Measurements from ENCODE around the gene SORCS3.

Gene SORCS3

GRCh38 chr10:104648421-104648820 is 7.3 kb downstream of the SORCS3 start:
- DNase-seq: no peak

- DNase-seq: no peak
Observed at GRCh38 chr10:104650072-104650471, 9.0 kb downstream of the SORCS3 start.

- DNase-seq: no peak
Observed at GRCh38 chr10:104650635-104651331, 9.7 kb downstream of the SORCS3 start.

- no peak for DNase-seq
Observed at GRCh38 chr10:104657036-104657435, 15.9 kb downstream of the SORCS3 start.

GRCh38 chr10:104657457-104657856 is 16.4 kb downstream of the SORCS3 start:
- no peak for DNase-seq

GRCh38 chr10:104658067-104658466 is 17.0 kb downstream of the SORCS3 start:
- no peak for DNase-seq

GRCh38 chr10:104659809-104660208 is 18.7 kb downstream of the SORCS3 start:
- DNase-seq: no peak

- DNase-seq: no peak
Observed at GRCh38 chr10:104663076-104663475, 22.0 kb downstream of the SORCS3 start.

- DNase-seq: no peak
Observed at GRCh38 chr10:104663563-104663962, 22.5 kb downstream of the SORCS3 start.

GRCh38 chr10:104664205-104664604 is 23.1 kb downstream of the SORCS3 start:
- DNase-seq: no peak

- no peak for DNase-seq
Observed at GRCh38 chr10:104665174-104665573, 24.1 kb downstream of the SORCS3 start.

GRCh38 chr10:104666106-104666505 is 25.0 kb downstream of the SORCS3 start:
- no peak for DNase-seq

GRCh38 chr10:104676874-104677273 is 35.8 kb downstream of the SORCS3 start:
- DNase-seq: no peak

- no peak for DNase-seq
Observed at GRCh38 chr10:104678658-104679057, 37.6 kb downstream of the SORCS3 start.

GRCh38 chr10:104680467-104681401 is 39.6 kb downstream of the SORCS3 start:
- no peak for DNase-seq

- DNase-seq: no peak
Observed at GRCh38 chr10:104681485-104681884, 40.4 kb downstream of the SORCS3 start.

GRCh38 chr10:104683567-104683966 is 42.5 kb downstream of the SORCS3 start:
- DNase-seq: no peak

- DNase-seq: no peak
Observed at GRCh38 chr10:104686829-104687228, 45.7 kb downstream of the SORCS3 start.

- DNase-seq: no peak
Observed at GRCh38 chr10:104688251-104689042, 47.4 kb downstream of the SORCS3 start.

- DNase-seq: no peak
Observed at GRCh38 chr10:104689105-104689504, 48.0 kb downstream of the SORCS3 start.

GRCh38 chr10:104689547-104689946 is 48.5 kb downstream of the SORCS3 start:
- DNase-seq: no peak

GRCh38 chr10:104690101-104690500 is 49.0 kb downstream of the SORCS3 start:
- no peak for DNase-seq

- no peak for DNase-seq
Observed at GRCh38 chr10:104690959-104691358, 49.9 kb downstream of the SORCS3 start.
